GM21367 (cell line): Measurements from ENCODE around the gene IFITM2.
"Not testable (repeated sequence)": the region's sequence is repeated elsewhere in the genome, so short reads cannot be mapped to it uniquely, and the experiment has no call there.

Source experiments
- ATAC-seq: cut with Tn5 transposase; IDR thresholded peaks from one replicate; pipeline ENCODE4 v1.9.1; 2021; ENCODE audit not compliant: unreplicated experiment

The IFITM2 gene

DNA sequence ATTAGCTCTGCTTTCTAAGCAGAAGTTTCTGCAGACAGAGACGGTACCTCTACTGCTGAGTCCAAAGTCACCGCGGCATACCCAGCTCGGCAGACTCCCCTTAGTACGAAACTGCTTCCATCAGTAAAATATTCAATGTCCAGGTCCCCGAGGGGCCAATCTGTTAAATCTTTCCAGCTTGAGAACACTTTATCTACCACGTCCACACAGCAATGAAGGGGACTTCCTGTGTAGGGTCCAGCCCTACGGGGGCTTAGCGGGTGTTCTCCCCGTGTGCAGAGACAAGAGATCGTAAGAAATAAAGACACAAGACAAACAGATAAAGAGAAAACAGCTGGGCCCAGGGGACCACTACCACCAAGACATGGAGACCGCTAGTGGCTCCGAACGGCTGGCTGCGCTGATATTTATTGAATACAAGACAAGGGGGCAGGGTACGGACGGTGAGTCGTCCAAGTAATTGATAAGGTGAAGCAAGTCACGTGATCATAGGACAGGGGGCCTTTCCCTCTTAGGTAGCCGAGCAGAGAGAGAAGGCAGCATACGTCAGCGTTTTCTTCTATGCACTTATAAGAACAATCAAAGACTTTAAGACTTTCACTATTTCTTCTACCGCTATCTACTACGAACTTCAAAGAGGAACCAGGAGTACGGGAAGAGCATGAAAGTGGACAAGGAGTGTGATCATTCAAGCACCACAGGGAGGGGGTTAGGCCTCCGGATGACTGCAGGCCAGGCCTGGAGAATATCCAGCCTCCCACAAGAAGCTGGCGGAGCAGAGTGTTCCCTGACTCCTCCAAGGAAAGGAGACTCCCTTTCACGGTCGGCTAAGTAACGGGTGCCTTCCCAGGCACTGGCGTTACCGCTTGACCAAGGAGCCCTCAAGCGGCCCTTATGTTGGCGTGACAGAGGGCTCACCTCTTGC lies 17.2 kb downstream of the IFITM2 start:
- not testable (repeated sequence) for ATAC-seq

DNA sequence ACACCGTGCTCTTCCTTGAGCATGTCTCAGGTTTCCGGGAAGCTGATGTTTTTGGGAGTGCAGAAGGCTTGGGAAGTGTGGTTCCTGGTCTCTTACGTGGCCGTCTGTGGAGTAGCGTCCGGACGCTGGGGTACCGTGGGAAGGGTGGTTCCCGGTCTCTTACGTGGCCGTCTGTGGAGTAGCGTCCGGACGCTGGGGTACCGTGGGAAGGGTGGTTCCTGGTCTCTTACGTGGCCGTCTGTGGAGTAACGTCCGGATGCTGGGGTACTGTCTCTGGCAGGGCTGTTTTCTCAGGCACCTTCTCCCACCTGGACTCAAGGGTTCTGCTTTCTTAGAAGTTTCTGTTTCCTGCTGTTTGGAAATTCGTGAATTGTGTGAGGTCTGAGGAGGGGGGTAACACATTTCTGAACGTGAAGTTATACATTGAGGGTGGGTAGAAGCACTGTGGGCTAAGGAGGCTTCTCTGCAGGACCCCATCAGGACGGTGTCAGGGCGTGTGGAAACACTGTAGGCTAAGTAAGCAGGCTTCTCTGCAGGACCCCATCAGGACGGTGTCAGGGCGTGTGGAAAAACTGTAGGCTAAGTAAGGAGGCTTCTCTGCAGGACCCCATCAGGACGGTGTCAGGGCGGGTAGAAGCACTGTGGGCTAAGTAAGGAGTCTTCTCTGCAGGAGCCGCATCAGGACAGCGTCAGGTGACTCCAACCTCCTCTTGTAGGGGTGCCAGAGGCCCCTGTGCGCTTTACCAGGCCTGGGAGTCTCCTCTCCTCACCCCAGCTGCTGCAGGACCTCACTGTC lies 18.4 kb downstream of the IFITM2 start:
- ATAC-seq = no peak

DNA sequence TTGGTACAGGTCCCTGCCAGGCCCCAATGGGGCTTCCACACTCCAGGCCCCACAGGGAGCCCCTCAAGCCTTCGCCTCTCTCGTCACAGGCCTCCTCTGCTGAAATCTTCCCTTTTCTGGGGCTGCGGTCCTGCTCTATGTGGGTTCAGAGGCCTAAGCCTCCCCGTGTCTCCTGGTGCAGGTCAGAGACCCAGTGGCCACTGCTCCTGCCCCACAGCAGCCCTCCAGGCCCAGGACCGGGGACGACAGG lies 18.9 kb downstream of the IFITM2 start:
- no peak for ATAC-seq

DNA sequence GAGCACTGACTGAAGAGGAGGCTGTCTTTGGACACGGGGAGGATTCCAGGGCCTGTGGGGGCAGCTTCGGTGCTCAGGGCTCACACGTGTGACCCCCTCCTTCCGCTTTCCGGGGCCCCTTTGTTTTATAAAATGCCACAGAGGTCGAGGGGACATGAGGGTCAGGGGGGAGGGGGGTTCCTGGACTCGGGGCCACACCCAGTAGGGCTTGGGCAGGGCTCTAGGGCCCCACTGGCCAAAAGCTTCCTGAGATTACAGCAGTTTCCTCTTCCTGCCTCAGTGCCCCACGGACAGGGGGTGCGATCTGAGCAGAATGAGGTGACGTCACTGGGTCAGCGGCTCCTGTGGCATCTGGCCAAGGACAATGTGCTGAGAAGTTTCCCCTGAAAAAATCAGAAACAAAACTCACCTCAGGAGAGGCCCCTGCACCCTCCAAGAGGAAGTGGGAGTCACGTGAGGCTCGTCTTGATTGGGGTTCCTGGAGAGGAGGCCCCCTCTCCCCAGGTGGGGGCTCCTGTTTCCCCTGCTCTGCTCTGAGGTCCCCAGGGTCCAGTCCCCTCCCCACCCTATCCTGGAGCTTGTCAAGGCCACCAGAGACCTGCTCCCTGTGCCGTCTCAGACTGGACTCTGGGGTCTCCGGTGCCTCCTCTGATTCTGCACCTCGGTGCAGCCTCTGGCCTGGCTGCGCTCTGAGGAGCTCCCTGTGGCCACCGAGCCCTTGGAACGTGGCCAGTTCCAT lies 19.4 kb downstream of the IFITM2 start:
- ATAC-seq = peak; percentile 55

DNA sequence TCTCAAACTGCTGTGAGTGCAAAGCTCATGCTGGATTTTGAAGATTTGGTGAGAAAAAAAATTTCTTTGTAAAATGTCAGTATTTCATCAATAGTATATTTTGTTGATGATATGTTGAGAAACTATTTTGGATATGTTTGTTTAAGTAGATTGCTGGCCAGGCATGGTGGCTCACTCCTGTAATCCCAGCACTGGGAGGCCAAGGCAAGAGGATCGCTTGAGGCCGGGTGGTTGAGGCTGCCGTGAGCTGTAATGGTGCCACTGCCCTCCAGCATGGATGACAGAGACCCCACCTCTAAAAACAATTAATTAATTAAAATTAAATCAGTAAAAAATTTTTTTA lies 19.9 kb downstream of the IFITM2 start:
- no peak for ATAC-seq

DNA sequence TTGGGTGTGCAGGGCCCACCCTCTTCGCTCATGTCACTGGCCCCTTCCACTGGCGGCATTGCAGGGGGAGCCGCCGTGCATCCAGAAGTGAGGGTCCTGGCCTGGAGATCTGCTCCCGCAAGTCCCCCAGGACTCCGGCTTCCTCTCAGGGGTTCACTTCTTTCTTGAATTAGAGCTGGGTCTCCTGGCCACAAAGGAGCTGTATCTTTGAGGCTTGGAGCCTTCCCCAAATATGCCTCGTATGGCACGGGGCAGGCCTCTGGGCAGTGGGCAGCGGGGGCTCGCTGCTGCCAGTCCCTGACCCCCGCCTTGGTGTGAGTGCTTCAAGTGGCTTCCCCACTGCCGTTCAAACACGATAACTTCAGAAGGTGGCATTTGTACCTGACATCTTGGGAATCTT lies 20.4 kb downstream of the IFITM2 start:
- no peak for ATAC-seq

DNA sequence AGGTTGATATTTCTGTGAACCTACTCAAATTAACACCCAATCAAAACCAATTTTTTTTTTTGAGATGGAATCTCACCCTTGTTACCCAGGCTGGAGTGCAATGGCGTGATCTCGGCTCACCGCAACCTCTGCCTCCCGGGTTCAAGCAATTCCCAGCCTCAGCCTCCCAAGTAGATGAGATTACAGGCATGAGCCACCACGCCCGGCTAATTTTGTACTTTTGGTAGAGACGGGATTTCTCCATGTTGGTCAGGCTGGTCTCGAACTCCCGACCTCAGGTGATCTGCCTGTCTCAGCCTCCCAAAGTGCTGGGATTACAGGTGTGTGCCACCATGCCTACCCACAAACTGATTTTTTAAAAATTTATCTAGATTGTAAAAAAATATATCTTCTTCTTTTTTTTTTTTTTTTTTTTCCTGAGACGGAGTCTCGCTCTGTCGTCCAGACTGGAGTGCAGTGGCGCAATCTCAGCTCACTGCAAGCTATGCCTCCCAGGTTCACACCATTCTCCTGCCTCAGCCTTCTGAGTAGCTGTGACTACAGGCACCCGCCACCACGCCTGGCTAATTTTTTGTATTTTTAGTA lies 21.0 kb downstream of the IFITM2 start:
- not testable (repeated sequence) for ATAC-seq

DNA sequence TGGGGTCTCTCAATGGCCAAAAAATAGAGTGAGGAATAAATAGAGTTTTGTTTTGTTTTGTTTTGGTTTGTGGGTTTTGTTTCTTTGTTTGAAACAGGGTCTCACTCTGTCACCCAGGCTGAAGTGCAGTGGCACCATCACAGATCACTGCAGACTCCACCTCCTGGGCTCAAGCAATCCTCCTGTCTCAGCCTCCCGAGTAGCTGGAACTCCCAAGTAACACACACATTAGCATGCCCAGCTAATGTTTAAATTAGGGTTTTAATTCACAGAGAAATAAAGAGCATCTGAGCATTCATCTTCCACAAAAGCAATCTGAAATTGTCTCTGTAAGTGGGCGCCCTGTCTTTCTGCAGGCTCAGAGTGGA lies 22.3 kb downstream of the IFITM2 start:
- no peak for ATAC-seq

DNA sequence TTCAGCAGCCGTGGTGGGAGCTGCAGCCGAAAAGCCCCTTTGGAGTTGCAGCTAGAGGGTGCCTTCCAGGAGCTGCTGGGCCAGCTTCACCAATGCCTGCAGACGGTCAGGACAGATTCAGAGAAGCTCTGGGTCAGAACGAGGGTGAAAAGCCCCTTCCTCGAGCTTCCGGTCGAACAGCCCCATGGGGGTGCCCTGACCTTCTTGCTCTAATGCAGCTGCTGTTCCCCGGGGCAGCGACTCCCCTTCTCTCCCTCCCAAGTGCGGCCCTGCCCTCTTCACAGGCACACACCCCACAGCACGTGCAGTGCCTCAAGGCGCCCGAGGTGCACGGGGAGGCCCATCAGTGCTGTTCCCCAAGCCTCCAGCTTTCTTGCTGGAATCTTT lies 22.7 kb downstream of the IFITM2 start:
- no peak for ATAC-seq

DNA sequence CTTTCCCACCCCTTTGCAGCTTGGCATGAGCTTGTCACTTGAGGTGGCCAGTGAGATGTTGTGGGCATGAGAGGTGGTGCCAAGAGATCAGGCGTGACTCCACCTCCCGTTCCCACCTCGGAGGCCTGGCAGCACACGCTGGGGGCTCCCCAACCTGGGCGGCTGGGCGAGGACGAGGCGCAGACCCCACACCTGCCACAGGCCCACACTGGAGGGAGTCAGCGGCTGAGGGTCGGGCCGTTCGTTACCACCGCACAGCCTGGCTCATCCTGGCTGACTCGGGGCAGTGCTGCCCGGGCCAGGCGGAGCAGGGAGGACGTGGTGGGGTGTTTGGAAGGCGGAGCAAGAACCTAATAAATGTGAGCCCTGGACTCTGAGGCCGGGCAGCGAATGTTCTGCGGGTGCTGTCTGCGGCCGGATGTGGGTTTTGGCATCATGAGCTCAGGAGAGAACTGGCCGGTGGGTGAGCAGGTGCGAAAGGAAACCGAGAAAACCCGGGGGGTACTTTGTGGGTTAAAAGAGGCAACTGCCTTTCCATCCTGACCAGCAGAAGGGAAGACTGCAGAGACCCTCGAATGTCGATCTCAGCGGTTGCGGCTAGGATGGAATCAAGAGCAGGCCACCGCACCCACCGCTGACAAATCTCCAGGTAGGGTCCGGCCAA lies 23.2 kb downstream of the IFITM2 start:
- no peak for ATAC-seq

DNA sequence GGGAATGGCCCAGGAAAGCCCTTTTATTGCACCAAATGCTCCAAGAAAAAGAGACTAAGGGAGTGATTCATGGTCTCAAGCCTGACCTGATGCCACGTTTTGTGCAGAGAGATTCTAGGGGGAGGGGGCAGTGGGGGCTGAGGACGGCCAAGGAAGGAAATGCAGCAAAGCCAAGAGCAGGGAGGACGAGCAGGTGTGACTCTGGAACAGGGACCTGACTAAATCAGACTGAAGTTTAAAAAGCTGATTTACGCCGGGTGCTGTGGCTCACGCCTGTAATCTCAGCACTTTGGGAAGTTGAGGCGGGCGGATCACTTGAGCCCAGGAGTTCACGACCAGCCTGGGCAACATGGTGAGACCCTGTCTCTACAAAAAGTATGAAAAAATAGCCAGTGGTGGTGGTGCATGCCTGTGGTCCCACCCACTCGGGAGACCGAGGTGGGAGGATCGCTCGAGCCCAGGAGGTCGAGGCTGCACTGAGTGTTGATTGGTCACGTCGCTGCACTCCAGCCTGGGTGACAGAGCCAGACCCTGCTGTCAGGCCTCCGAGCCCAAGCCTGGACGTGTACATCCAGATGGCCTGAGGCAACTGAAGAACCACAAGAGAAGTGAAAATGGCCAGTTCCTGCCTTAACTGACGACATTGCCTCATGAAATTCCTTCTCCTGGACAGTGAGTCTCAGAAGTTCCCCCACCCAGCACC lies 23.9 kb downstream of the IFITM2 start:
- ATAC-seq = no peak

DNA sequence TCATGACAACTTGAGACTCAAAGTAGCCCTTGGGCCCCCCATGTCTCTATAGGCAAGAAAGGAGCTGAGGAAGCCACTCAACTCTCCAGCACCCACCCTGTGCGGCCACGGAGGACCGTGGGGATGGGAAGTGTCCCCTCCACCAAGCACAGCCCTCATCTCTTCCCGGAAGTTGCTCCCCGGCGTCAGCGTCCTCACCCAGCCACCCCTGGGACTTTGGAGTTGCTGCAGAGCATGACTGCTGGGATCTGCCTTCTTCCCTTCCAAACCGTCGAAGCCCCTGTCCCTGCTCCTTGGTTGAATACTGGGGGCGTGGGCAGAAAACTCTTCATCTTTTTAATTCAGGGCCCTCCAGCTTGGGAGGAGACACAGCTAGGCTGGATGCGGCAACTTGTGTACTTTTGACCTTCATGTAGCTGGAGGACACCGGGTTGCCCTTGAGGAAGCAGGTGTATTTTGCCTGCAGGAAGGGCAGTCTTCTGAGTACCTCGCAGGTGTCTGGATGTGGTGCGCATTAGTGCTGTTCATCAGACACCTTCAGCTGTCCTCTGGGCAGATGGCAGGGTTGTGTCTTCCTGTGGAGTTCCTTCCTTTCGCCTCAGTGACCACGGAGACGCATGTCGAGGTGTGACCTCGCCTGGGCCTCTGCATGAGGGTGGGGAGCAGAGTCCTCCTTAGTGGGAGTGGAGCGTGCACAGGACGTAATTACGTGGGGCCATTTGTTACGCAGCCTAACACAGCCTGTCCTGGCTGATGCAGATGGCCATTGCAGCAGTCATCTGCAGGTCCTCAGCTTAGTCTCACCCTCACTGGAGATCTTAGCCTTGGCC lies 25.2 kb downstream of the IFITM2 start:
- ATAC-seq = no peak

DNA sequence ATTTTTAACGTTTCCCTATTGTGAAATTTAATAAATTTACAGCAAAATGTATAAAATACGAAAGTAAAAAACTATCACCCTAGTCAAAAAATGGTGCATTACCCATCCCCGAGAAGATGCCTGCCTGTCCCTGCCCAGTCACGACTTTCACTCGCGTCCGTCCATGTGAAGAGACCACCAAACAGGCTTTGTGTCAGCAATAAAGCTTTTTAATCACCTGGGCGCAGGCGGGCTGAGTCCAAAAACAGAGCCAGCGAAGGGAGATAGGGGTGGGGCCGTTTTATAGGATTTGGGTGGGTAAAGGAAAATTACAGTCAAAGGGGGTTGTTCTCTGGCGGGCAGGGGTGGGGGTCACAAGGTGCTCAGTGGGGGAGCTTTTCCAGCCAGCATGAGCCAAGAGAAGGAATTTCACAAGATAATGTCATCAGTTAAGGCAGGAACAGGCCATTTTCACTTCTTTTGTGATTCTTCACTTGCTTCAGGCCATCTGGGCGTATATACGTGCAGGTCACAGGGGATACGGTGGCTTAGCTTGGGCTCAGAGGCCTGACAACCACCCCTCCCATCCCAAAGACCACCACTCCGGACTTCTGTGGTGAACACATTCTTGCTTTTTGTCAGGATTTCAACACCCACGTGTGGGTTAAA lies 26.1 kb downstream of the IFITM2 start:
- ATAC-seq = not testable (repeated sequence)

DNA sequence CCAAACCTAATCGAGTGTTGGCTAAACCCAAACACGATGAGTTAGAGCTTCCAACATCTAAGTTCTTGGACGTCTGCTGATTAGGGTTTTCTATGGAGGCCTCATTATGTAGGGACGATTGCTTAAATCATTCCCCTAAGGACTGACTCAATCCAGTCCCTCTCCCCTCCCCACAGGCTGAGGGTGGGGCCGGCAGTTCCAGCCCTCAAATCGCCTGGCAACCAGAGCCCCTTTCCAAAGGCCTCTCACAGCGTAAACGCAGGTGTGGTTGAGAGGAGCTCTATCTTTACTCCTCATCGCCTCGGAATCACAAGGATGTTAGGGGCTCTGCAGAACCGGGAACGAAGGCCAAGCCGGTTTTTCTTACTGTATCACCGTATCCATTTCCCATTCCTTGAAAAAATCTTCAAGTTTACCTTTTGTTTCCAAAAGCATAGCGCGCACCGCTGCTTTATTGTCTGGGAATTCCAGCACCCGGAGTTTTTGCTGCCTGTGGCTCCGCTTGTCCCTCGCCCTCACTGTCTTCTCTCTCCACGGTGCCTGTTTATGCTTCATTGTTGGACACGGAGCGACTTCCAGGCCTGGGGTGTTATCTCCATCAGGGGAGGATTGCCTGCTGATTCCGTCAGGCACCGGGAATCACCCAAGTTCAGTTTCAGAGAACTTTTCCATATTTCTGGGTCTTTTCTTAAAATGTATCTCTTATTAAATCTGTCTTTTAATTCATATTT lies 26.8 kb downstream of the IFITM2 start:
- no peak for ATAC-seq

DNA sequence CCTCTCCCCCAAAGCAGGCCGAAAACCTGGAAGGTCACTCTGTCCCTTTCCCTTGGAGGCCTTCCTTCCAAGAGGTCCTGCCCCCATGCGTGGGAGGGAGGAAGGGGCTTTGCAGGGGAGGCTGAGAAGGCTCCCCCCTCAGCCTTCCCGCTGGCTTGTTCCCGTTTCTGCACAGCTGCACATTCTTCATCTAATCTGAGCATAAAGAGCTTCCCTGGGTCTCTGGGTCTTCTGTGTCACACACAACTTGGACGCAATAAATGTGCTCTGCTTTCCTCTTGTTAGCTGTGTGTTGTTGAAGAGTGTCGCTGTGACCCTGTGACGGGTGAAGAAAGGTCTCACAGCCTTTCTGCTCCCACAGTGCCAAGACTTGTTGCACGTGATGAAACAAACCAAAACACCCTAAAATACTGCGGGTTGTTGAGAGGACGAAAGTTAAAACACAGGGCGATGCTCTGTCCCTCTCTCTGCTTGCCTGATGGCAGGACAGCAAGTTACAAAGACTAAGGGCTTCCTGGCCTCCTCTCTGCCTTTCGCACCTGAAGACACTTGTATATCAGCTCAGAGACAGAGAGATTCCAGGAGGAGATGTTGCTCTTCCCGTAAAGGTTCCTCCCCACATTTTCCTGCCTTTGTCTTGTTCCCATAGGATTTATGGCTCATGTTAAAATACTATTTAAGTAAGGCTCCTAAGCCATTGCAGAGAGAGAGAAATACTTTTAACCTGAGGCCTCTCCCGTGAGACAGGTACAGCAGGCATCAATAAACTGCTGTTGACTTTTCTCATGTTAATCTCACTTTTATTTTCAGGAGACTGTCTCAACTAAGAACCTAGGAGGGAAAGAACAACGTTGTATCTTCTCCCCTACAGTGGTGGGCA lies 28.4 kb downstream of the IFITM2 start:
- no peak for ATAC-seq

DNA sequence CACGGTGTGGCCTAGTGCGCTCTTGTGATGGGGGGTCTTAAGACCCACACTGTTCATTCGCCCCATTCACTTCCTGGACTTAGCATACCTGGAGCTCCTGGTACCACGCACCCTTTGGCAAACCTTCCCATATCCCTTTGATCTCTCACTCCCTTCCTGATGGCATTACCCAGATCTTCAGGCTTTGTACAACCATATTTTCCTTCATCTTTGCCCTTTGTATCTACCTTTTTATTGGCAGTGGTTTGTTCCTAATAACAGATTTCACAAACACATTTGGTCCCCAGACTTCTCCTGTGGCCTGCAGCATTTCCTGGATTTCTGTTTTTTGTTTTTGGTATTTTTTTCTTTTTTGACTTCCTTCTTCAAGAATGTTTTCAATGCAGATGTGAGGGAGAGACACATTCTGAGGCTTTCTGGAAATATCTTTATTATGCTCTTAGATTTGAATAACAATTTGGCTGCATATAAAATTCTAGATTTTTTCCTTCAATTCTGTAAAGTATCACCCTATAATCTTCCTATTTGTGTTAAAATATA lies 29.1 kb downstream of the IFITM2 start:
- ATAC-seq = no peak

DNA sequence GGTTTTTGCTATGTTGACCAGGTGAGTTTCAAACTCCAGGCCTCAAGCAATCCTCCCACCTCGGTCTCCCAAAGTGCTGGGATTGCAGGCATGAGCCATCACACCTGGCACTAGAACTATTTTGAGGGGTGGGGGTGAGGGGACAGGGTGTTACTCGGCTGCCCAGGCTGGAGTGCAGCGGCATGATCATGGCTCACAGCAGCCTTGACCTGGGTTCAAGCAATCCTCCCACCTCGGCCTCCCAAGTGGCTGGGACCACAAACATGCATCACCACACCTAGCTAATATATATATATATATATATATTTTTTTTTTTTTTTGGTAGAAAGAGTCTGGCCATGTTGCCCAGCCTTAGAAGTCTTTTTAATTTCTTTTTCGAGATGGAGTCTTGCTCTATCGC lies 30.1 kb downstream of the IFITM2 start:
- ATAC-seq = no peak
